Bone marrow (tissue), 2 donors: ENCODE results near the gene SYT1.

Experiments used
- DNase-seq, 2 donors: peaks; one replicate each; lab custom pipeline; 2025; lab: John Stamatoyannopoulos, UW

Gene SYT1

DNA sequence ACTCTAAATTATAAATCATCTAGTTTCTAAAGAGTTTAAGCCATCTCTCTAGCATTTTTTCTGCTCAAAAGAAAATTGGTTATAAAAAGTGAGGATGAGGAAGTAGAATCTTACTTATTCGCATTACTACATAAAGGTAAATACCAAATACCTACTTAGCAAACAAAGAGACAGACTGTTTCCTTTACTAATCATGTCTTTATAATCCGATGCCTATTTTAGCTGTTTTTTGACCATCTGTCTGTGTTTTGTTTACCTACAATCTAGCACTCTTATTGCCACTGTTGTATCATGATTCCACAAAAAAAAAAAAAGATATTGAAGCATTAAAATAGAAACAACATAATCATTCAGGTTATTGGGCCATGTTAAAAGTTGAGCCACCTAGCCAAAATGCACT, 430.0 kb downstream of the SYT1 start:
- no peak for DNase-seq

DNA sequence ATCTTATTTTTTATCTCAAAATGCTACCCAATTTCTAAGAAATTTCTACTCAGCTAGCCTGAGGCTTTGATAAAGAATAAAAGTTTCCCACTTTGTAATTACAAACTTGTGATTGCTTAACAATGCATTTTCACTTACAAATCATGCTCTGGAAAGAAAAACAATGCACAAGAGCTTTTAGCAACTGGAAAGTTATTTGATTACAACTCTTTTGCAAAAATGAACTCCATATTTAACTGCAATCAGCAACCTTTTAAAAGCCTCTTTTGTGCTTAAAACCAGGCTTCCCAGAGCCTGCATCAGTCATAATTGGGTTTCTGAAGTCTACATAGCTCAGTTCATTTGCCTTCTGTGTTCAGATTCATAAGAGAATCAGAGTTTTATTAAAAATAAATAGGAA, 431.0 kb downstream of the SYT1 start:
- DNase-seq, result no peak

DNA sequence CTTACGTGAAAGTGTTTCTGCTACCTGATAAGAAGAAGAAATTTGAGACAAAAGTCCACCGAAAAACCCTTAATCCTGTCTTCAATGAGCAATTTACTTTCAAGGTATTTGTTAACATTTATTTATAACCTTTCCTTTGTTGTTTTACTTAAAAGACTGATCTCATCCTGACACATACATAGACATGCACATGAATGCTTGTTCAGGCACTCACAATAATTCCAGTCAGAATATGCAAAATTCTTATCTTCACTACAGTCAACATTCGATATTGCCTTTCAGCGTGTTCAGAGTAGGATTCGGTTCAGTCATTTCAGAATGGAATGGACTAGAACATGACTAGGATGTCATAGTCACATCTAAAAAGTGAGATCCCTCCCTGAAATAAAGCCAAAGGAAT, 431.6 kb downstream of the SYT1 start:
- DNase-seq, result no peak

DNA sequence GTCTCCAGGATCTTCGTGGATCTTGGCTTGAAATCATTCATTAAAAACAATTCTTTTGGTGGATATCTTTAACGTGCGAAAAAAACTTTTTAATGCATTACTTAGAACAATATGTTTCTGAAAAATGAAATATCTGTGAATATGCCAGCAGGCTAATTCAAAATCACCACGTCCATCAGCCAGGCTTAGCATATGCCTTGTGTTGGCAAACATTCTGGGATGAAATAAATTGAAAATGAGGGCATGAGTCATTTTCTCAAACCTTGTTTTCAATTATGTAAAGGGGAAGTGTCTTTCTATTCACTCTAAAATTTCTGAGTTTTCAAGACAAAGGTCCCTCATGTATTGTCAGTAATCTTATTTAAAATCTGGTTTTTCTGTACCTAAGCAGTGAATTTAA, 432.3 kb downstream of the SYT1 start:
- no peak for DNase-seq

DNA sequence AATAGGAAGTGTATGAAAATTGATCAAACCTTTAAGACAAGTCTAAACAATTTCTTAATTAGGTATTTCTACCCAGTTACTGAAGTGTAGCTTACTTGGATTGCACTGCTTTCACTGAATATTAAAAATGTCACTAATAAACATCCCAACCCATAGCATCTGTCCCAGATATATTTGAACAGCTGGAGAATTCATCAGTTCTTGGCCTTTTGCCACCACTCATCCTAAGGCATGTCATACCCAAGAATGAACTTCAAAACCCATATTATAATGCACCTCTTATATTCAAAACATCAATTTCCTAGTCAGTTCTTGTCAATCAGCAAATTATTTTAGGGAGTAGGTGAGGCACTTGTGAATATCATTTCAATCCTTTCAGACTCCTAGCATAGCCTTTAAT, 433.9 kb downstream of the SYT1 start:
- no peak for DNase-seq

DNA sequence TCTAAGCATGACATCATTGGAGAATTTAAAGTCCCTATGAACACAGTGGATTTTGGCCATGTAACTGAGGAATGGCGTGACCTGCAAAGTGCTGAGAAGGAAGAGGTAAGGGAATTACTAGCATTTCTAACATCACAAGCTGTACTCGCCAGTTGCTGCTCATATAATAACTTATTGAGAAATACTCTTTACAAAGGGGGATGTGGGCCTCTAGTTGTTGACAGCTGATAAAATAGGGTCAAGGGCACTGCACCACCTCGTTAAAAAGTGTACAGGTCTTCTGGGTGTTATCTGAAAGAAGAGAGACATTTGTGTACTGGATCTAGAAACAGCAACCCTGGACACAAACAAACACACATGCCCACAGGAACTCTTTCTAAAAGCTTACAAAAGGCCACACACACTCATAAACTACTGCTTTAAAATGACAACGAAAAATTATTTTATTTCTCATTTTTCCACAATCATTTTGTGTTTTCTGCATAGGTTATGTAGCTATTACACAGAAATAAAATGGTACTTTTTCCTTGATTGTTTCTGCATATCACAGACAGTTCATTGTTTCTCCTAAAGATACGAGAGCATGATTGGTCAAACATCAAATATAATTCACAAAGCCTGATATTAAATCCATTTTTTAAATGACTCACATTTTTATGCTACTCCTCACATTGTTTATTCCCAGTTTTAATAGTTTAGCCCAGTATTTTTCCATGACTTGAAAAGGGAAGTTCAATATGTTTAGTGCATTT, 435.0 kb downstream of the SYT1 start:
- DNase-seq, result no peak

DNA sequence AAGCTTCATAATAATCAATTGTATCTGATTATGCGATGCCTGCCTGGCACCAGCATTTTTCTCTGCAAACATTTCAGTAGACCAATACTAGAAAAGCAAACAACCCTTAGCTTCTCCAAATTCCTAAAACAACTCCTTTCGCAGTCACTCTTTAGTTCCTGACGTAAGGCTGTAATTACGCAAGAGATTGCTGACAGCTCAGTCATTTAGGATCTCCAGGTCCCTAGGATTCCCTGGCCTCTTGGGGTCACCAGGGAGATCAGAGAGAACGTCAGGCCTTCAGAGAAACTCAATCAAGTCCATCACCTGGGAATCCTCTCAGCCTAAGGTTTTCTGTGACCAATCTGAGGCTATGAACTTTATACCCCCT, 435.6 kb downstream of the SYT1 start:
- no peak for DNase-seq

DNA sequence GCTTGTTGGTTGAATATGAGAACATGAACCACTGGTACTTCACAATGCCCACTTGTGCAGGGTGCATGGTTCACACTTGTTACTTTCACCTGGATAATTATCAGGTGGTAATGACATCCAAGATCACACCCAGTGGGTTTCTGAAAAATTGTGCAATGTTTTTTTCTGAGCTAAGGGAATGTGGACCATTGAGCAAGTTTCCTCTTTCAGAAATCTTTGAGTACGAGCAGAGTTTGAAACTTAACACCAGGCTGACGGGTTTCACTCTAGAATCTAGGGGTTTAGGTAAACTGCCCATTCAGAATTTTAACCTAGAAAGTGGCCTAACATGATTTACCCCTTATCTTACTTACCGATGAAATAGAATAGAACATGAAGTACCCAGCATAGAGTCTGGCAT, 436.6 kb downstream of the SYT1 start:
- DNase-seq, result no peak

DNA sequence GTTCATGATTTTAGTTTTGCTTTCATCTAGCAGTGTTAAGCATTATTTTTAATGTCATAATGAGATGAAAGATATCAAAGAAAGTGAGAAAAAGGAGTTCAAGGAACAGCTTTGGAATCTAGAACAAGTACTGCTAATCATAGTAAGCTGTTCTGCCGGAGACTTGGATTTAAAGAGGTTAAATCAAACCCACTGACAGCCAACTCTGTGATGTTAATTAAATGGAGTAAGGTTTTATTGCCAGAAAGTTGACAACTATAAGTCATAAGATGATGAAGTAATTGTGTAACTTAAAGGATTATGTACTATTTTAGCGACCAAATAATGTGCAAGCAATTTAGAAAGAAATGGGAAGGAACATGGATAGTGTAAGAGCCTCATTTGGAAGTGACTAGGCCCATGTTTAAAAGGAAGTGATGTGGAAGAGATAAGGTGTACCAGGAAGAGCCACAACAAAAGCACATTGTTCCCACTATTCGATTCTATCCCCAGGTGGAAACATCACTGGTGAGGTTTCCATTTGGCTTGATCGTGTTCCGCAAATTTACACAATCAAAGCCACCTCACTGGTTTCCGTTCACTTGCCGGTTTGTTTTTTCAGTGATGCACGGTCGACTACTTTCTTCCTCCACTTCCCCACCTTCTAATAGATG, 437.7 kb downstream of the SYT1 start:
- no peak for DNase-seq

DNA sequence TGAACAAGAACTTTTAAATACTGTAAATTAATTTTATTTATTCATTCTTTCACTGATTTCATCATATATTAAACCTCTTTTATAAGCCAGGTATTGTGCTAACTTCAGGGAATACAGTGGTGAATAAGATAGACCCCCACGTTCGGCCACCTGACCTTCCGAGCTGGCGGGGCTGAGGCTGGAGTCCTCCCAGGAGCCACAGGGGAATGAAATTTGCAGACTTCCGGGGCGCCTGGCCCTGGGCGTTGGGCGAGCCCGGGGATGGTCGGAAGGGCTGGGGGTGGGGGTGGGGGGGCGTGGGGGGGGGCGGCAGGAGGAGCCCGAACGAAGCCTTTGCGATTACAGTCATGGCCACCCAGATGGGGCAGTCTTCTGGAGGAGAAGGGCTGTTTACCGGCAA, 442.8 kb downstream of the SYT1 start:
- no peak for DNase-seq

DNA sequence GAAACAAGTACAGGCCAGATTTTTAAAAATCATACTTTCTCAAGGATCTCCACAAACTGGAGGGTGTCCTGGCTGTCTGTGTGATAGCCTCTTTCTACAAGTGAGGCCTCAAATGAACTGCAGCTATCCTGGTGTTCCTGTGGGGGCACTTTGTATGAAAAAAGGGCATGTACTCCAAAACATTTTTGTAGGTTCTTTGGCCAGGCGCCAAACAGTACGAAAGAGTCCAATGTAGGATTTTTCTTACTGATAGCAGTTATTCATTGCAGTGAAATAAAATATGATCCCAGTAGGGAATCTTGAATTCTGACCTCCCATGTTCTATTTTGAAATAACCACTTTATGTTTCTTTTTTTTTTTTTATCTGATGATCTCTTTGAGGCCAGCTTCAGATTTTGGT, 444.5 kb downstream of the SYT1 start:
- no peak for DNase-seq

DNA sequence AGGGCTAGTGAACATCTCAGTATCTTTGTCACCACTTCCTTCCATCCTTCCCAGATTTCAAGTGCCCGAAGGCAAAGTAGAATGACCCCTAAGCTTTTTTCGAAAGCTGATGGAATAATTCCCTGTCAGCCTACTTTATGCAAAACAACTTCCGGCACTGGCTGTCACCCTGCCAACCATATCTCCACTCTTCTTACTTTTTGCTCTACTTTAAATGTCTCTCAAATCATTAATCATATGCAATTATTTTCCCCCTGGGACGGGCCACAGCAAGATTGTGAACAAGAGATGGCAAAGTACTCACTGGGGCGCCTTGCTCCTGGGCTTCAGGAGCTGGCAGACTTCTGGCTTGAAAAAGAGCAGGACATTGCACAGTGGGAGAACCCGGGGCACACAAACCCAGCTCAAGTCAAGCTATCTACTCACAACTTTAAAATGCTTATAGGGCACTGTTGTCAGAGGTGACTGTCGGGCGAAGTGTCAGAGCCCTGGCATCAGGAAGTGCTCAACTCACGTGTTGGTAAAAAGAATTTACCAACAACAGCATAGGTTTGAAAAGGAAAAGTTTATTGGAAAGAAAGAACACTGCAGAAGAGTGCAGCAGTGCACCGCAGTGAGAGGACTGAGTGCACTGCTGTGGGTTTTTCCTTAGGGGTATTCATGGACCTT, 452.7 kb downstream of the SYT1 start:
- DNase-seq, result no peak

DNA sequence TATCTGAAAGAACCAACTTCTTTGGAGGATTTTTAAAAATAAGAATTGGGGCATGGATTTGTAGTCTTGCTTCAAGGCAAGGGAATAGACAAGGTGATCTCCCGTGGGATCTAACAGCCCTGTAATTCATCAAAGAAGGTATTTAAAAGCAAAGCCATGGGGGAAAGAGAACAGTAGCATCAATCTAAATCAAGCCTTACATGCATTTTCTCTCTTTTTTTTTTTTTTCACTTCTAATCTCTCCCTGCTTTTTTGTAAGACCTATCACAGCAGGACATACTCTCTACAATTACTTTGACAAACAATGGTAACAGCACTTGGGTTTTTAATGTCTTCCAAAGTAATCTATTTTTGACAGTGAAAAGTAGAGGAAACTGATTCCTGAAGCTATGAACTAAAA, 458.3 kb downstream of the SYT1 start:
- DNase-seq, result no peak

DNA sequence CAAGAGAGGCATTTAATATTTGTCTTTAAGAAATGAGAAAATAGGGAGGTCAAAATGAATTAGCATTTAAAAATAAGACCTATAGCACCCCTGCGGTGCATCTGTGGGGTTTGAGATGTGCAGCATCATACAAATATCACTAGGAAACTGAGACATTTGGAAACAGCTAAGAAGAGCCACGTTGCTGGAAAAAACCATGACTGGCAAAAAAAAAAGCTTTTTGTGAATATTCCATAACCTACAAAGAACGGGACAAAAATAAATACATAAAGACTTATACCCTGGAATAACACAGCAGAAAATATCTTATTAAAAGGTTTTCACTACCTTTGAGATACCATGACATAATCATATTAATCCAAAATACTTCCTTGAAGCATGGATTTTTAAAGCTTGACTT, 460.0 kb downstream of the SYT1 start:
- DNase-seq, result no peak

DNA sequence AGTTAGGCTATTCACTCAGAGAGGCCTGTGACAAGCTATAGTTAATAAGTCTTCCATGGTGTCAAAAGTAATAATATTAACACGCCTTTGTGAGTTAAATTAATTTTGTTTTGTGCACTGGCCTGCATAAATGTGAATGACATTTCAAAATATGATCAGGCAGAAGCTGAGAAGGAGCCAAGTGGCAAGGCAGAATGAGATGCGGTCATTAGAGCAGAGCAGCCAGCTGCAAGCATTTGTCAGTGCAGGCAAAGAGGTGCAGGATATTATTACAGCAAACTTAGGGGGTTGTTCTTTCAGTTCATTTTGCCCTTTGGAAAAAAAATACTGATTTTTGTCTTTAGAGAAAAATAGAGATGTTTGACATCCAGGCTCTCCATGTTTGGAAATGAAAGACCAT, 461.6 kb downstream of the SYT1 start:
- DNase-seq, result no peak

DNA sequence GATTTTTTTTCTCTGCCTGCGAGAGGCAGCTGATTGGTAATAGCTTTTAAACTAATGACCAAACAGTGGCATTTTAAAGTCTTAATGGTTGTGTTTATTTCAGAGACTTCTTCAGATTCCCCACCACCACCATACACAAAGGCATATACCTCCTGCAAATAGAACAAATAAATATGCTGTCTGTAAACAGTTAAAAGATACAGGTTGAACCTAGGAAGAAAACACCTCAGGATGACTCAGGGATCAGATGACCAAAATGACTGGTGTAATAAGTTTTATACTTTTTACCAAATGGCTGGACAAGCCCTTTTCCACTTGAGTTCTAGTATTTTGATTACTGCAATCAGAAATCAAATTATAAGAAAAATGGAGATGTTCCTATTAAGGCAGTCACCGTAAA, 462.1 kb downstream of the SYT1 start:
- DNase-seq, result no peak

DNA sequence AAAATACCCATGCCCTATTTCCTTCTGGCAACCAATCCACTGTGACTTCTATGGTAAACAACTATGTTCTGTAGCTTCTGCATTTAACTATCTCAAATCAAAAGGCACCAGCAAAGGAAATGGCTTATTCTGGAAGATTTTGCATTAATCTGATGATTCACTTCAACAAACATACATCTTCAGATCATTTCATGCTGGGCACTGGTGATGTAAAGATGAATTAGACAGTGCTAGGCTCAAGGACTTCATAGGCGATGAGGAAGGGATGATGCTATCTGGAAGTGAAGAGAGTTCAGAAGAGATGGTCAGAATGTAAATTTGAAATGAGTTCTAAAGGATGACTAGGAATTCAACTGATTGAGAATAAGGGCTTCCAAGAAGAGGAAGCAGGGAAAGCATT, 462.9 kb downstream of the SYT1 start:
- no peak for DNase-seq

DNA sequence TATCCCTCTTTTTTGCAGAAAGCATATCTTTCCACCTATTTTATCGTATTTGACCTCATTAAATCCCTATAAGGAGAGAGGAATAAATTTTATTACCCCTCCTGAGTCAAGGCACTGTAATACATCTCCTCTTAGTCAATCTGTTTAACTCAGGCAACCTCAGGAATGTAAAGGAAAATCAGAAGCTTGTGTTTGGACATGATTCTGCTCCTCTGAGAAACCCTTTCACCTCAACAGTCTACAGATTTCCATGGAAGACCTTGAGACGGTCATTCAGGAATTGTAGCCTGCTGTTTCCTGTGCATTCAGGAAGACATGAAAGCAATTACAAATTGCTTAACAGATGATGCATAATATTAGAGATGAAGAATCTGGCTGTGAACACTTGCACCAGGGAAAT, 465.4 kb downstream of the SYT1 start:
- no peak for DNase-seq

DNA sequence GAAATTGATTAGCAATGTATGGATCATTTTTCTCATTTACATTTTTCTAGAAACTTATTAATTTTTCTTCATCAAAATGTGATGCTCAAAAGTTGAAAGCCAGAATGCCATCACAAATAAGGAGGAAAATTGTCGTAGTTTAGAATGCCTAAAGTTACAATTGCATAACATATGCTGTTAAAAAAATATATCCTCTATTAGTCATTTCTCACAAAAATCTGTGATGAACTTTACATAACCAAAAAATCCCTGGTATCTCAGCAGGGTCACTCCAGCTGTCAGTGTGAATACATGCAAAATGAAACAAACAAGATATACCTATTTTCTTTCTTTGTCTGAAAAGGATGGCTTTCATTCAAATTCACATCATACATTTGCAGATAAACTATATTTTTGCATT, 467.3 kb downstream of the SYT1 start:
- no peak for DNase-seq

DNA sequence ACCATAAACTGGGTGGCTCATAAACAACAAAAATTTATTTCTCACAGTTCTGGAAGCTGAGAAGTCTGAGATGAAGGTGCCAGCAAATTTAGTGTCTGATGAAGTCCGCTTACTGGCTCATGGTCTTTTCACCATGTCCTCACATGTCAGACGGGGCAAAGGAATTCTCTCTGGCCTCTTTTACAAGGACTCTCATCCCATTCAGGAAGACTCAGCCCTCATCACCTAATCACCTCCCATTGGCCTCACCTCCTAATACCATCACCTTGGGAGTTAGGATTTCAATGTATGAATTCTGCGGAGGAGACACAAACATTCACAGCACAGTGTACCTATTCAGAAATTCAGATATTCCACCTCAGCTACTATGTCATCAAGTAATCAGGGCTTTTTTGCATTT, 468.6 kb downstream of the SYT1 start:
- DNase-seq, result no peak

DNA sequence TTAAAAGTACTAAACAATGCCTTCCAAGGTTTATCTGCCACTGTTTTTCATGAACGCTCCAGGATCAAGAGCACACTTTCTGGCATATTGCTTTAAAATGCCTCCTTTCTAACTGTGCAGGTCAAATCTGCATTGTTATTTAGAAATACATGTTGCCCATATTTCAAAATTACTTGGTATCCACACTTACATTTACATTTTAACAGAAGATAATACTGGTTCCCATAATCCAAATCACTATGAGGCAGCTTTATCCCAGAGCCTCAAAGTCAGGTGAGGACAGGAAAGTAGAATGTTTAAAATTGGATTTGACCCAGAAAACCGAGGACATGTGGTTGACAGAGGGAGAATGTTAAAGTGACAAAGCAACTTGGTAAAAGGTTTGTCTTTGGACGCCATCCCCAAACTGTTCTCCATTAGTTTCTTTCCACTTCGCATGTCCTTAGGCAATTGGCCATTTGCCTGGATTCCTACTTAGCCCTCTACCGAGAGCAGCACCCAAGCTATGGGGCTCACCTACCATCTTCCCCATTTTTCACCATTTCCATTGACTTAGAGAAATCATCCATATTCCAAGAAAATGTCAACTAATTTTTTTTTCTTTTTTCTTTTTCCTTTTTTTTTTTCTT, 473.2 kb downstream of the SYT1 start:
- DNase-seq, result no peak

DNA sequence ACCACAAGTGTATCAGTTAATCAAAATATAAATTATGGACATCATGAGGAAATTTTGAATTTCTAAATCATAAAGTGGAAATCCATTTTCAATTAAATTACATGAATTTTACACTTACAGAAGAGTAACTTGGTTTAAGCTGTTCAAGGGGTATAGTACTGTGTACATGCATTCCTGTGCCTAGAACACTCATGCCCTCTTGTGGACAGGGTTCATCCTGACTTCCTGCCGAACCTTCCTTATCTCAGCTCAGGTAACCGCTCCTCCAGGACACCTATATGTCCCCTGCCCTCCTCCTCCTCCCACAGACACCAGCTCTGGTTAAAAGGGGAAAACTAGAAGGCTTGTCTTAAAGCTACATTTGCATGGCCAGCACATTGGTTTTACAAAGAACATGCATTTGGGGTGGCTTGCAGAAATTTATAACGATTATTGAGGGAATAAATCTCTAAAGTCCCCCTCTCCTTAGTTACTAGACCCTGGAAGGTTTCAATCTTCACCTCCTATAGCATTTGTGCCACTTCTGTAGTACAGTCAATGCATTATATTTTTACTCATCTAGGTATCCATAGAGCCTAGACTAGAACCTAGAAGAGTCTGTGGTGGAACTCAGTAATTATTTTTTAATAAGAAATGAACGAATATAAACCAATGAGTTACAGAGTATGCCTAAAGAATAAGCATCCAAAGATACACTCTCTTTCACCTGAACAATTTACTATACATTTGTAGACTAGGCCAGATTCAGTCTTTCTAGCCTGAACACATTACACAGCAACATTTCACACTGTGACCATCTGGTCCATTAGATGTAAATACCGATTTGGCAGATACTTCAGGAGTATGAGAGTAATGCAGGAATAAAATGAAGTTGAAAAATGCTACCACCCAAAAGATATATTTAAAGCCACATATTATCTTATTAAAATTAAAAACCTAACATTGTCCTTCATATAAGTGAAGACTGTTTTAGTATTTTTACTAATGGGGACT, 480.6 kb downstream of the SYT1 start:
- no peak for DNase-seq
